Prostate gland (tissue), 2 donors: Measurements from ENCODE around the gene NXPH1. TPM values are rescaled to one million over a fixed set of nuclear protein-coding genes. Genes with fewer than 3 reads are reported as not detected.

Experiments used
- DNase-seq: peaks from one replicate; pipeline ENCODE4 v3.0.0-alpha.2; 2019; ENCODE audit warnings: low spot score
- H3K27ac ChIP-seq, 2 donors: fragments of 200-600 bp; sonication (generic); 2 replicates each; pipeline ENCODE4 v1.5.1; 2017 to 2019
- H3K27me3 ChIP-seq: fragments of 200-600 bp; sonication (generic); replicated peaks from 2 replicates; pipeline ENCODE4 v1.5.1; 2019; ENCODE audit not compliant: insufficient read depth
- H3K36me3 ChIP-seq, 2 donors: fragments of 200-600 bp; sonication (generic); 1 replicate in 1 of 2; 2 replicates in 1 of 2; pipeline versions ENCODE4 v1.5.1 to v1.8.1; 2017 to 2019
- H3K4me1 ChIP-seq: fragments of 200-600 bp; sonication (generic); replicated peaks from 2 replicates; pipeline ENCODE4 v1.5.1; 2019
- H3K4me3 ChIP-seq, 2 donors: fragments of 200-600 bp; sonication (generic); 2 replicates each; pipeline ENCODE4 v1.5.1; 2017 to 2019
- H3K9me3 ChIP-seq: fragments of 200-600 bp; sonication (generic); 2 replicates; pipeline ENCODE4 v1.5.1; 2017
- CTCF ChIP-seq, 4 experiments: fragments of 200-600 bp in 2 of 4; fragments of 450-650 bp in 2 of 4; sonication (generic) in 2 of 4; IDR thresholded peaks; 1 replicate in 3 of 4; 2 replicates in 1 of 4; pipeline ENCODE4 v1.5.1; 2016 to 2019; ENCODE audit warnings: antibody characterized with exemption in 4 of 4, mild to moderate bottlenecking in 2 of 4, moderate library complexity in 2 of 4
- POLR2A ChIP-seq: fragments of 450-650 bp; IDR thresholded peaks from one replicate; pipeline ENCODE4 v1.6.1; 2016; ENCODE audit warnings: antibody characterized with exemption, mild to moderate bottlenecking
- POLR2AphosphoS5 ChIP-seq: sonication (generic); formaldehyde crosslinking; IDR thresholded peaks from one replicate; pipeline ENCODE4 v1.6.1; 2017; ENCODE audit warnings: antibody characterized with exemption
- WGBS: methylation state at CpG from one replicate; pipeline ENCODE4 v1.1.5; 2018; 5-methylcytosine and 5-hydroxymethylcytosine counted together
- intact Hi-C: fragments of 100-400 bp; cut with DNase I; formaldehyde crosslinking; loops from one replicate; pipeline ENCODE4 v1.14.2; 2022
- total RNA-seq, 2 donors: library from RNA; depleted of rRNA; stranded (reverse); fragments of >200 nt; gene quantifications; one replicate each; pipeline ENCODE4 v1.1.0, GENCODE V29; 2016

Gene NXPH1
- not detected for total RNA-seq

GRCh38 chr7:8433477-8434289 is at the start of gene NXPH1:
Gene NXPH1, plus strand, starts transcription at chr7:8433609.
- Histone ChIP-seq H3K4me1 (no peaks in the 10 kb centered on the region), H3K9me3 (no peaks in the 10 kb centered on the region), H3K27me3 (peaks cover 34% of the 10 kb centered on the region), H3K36me3 (no peaks in the 10 kb centered on the region), H3K27ac (no peak within 1 kb of the TSS), H3K4me3 (no peak within 1 kb of the TSS)
- intact Hi-C loops: no loop called here
- DNase-seq: no peak
- WGBS: 2% methylated on average over 49 of the region's 71 CpGs
- TF ChIP-seq POLR2AphosphoS5: no peak
- TF ChIP-seq CTCF (IDR thresholded peaks at IDR 0.05): no peak
- TF ChIP-seq POLR2A: no peak

GRCh38 chr7:8384901-8385300 is 48.5 kb upstream of the NXPH1 start:
- TF ChIP-seq POLR2AphosphoS5 (no peak), CTCF (IDR thresholded peaks at IDR 0.05) (no peak), POLR2A (no peak)
- Histone ChIP-seq H3K9me3 (no peaks in the 10 kb centered on the region), H3K4me1 (no peaks in the 10 kb centered on the region), H3K36me3 (no peaks in the 10 kb centered on the region), H3K27ac (no peak overlapping the region), H3K4me3 (no peak overlapping the region), H3K27me3 (no peaks in the 10 kb centered on the region)
- intact Hi-C loops: no loop called here
- no peak for DNase-seq
- WGBS: 84% methylated on average over 4 of the region's 4 CpGs

GRCh38 chr7:8386926-8387550 is 46.4 kb upstream of the NXPH1 start:
- WGBS: 91% methylated on average over 5 of the region's 5 CpGs
- intact Hi-C loops: no loop called here
- no peak for TF ChIP-seq POLR2A
- TF ChIP-seq CTCF (IDR thresholded peaks at IDR 0.05): no peak
- TF ChIP-seq POLR2AphosphoS5: no peak

GRCh38 chr7:8387551-8388256 is 45.7 kb upstream of the NXPH1 start:
- Histone ChIP-seq H3K9me3 (no peaks in the 10 kb centered on the region), H3K4me3 (no peak overlapping the region), H3K4me1 (no peaks in the 10 kb centered on the region), H3K27ac (no peak overlapping the region), H3K27me3 (no peaks in the 10 kb centered on the region), H3K36me3 (no peaks in the 10 kb centered on the region)
- WGBS: 94% methylated on average over 7 of the region's 7 CpGs
- no peak for TF ChIP-seq POLR2A
- no peak for TF ChIP-seq POLR2AphosphoS5
- no peak for TF ChIP-seq CTCF (IDR thresholded peaks at IDR 0.05)
- no peak for DNase-seq
- intact Hi-C loops: no loop called here

More at GRCh38 chr7:8386926-8387550, 46.4 kb upstream of the NXPH1 start:
- DNase-seq: no peak
- Histone ChIP-seq H3K36me3 (no peaks in the 10 kb centered on the region), H3K4me1 (no peaks in the 10 kb centered on the region), H3K27ac (no peak overlapping the region), H3K27me3 (no peaks in the 10 kb centered on the region), H3K9me3 (no peaks in the 10 kb centered on the region), H3K4me3 (no peak overlapping the region)
